H1 (cell line): ENCODE data around the gene IMPDH1. TPM values are rescaled to one million over a fixed set of nuclear protein-coding genes. Genes with fewer than 3 reads are reported as not detected.
A peak's percentile ranks its signal among the peaks of the same experiment; 100 is the strongest.

Experiments used
- CTCF ChIA-PET: fragments of 300-600 bp; sonication (Branson Sonifier 250); formaldehyde crosslinking; loops from one replicate; lab custom pipeline; 2021; ENCODE audit not compliant: partially characterized antibody; lab: Charles Lee
- POLR2A ChIA-PET: fragments of 300-600 bp; sonication (Branson Sonifier 250); formaldehyde crosslinking; loops from one replicate; lab custom pipeline; 2021; ENCODE audit warnings: inconsistent platforms; ENCODE audit not compliant: partially characterized antibody; lab: Charles Lee
- DNase-seq, 2 experiments: peaks; one replicate each; pipeline versions ENCODE4 v3.0.0 to v3.0.0-alpha.2; 2010 to 2022; ENCODE audit warnings: low spot score in 2 of 2, low read depth in 1 of 2, mixed read lengths in 1 of 2
- FAIRE-seq: peaks from 2 replicates; lab custom pipeline; 2011; peaks lifted over from hg19 to GRCh38; lab: Jason Lieb, UNC
- H2AFZ ChIP-seq: 2 replicates; pipeline ENCODE4 v1.8.1; 2012; ENCODE audit warnings: low read length, inconsistent platforms
- H2AK5ac ChIP-seq: 2 replicates; pipeline ENCODE4 v1.6.1; 2013; ENCODE audit warnings: low read depth, low read length
- H2BK120ac ChIP-seq: replicated peaks from 2 replicates; pipeline ENCODE3; 2013; ENCODE audit warnings: low read depth, low read length, inconsistent platforms
- H2BK12ac ChIP-seq: 2 replicates; pipeline ENCODE4 v1.6.1; 2013; ENCODE audit warnings: low read depth, low read length
- H2BK15ac ChIP-seq: 2 replicates; pipeline ENCODE4 v1.6.1; 2013; ENCODE audit warnings: low read length
- H2BK20ac ChIP-seq: 2 replicates; pipeline ENCODE4 v1.6.1; 2013; ENCODE audit warnings: low read length
- H2BK5ac ChIP-seq: 2 replicates; pipeline ENCODE4 v1.6.1; 2013; ENCODE audit warnings: low read depth, low read length
- H3K14ac ChIP-seq: 2 replicates; pipeline ENCODE4 v1.6.1; 2013; ENCODE audit warnings: inconsistent platforms; ENCODE audit not compliant: insufficient read length
- H3K18ac ChIP-seq: 2 replicates; pipeline ENCODE4 v1.6.1; 2013; ENCODE audit warnings: low read length; ENCODE audit errors: extremely low read depth
- H3K23ac ChIP-seq: 2 replicates; pipeline ENCODE4 v1.6.1; 2013; ENCODE audit warnings: inconsistent platforms; ENCODE audit not compliant: insufficient read length
- H3K23me2 ChIP-seq: 2 replicates; pipeline ENCODE4 v1.6.1; 2013; ENCODE audit warnings: low read depth, low read length
- H3K27ac ChIP-seq: 2 replicates; pipeline ENCODE4 v1.6.1; 2011; ENCODE audit warnings: low read depth, low read length, inconsistent platforms
- H3K27me3 ChIP-seq, 4 experiments: replicated peaks in 1 of 4; 1 replicate in 1 of 4; 2 replicates in 3 of 4; pipeline versions ENCODE4 v1.6.1 to v1.8.1; 2011 to 2013; ENCODE audit warnings: low read length in 3 of 4, mild to moderate bottlenecking in 3 of 4, inconsistent platforms in 2 of 4, mixed read lengths in 2 of 4, moderate library complexity in 1 of 4; ENCODE audit not compliant: control insufficient read depth in 3 of 4, insufficient read depth in 3 of 4; ENCODE audit errors: extremely low read depth in 1 of 4
- H3K36me3 ChIP-seq, 4 experiments: 2 replicates each; pipeline versions ENCODE4 v1.6.1 to v1.8.1; 2011 to 2013; ENCODE audit warnings: mild to moderate bottlenecking in 4 of 4, low read length in 3 of 4, moderate library complexity in 2 of 4, control low read depth in 1 of 4, inconsistent platforms in 1 of 4; ENCODE audit not compliant: insufficient read depth in 4 of 4, control insufficient read depth in 2 of 4
- H3K4ac ChIP-seq: replicated peaks from 2 replicates; pipeline ENCODE3; 2013; ENCODE audit warnings: low read length, low read depth, mixed read lengths, inconsistent platforms; ENCODE audit not compliant: insufficient read length
- H3K4me1 ChIP-seq, 4 experiments: replicated peaks in 1 of 4; 1 replicate in 1 of 4; 2 replicates in 3 of 4; pipeline versions ENCODE4 v1.6.1 to v1.8.1; 2011 to 2013; ENCODE audit warnings: low read length in 3 of 4, inconsistent platforms in 2 of 4, mixed read lengths in 1 of 4; ENCODE audit not compliant: insufficient read depth in 4 of 4, control insufficient read depth in 3 of 4
- H3K4me2 ChIP-seq, 2 experiments: 2 replicates each; pipeline versions ENCODE4 v1.6.1 to v1.8.1; 2011 to 2013; ENCODE audit warnings: low read depth in 2 of 2, low read length in 2 of 2, control low read depth in 1 of 2, inconsistent platforms in 1 of 2, mild to moderate bottlenecking in 1 of 2; ENCODE audit not compliant: insufficient read depth in 1 of 2
- H3K4me3 ChIP-seq, 4 experiments: fragments of 200-600, 300-600 bp in 1 of 4; sonication (generic), shearing (Covaris generic), sonication (Bioruptor Twin) in 1 of 4; 2 replicates each; pipeline versions ENCODE4 v1.5.1 to v1.8.1; 2011 to 2016; ENCODE audit warnings: low read length in 4 of 4, low read depth in 3 of 4, control low read depth in 2 of 4, inconsistent platforms in 2 of 4, mild to moderate bottlenecking in 2 of 4, mixed read lengths in 1 of 4, moderate library complexity in 1 of 4; ENCODE audit not compliant: insufficient read depth in 2 of 4; ENCODE audit errors: extremely low read depth in 1 of 4
- H3K56ac ChIP-seq: replicated peaks from 2 replicates; pipeline ENCODE3; 2013; ENCODE audit warnings: low read depth, mild to moderate bottlenecking, mixed read lengths, low read length, inconsistent platforms; ENCODE audit not compliant: insufficient read length
- H3K79me1 ChIP-seq: 2 replicates; pipeline ENCODE4 v1.6.1; 2013; ENCODE audit warnings: low read depth, low read length, control low read depth
- H3K79me2 ChIP-seq, 2 experiments: 2 replicates each; pipeline versions ENCODE4 v1.6.1 to v1.8.1; 2012 to 2013; ENCODE audit warnings: low read length in 2 of 2, mild to moderate bottlenecking in 2 of 2, inconsistent platforms in 1 of 2; ENCODE audit not compliant: insufficient read depth in 2 of 2, control insufficient read depth in 1 of 2
- H3K9ac ChIP-seq, 4 experiments: replicated peaks in 1 of 4; 1 replicate in 1 of 4; 2 replicates in 3 of 4; pipeline versions ENCODE4 v1.6.1 to v1.8.1; 2011 to 2013; ENCODE audit warnings: low read depth in 3 of 4, low read length in 3 of 4, control low read depth in 2 of 4, mild to moderate bottlenecking in 2 of 4, moderate library complexity in 2 of 4, inconsistent platforms in 1 of 4; ENCODE audit errors: extremely low read depth in 1 of 4
- H3K9me3 ChIP-seq, 2 experiments: 2 replicates each; pipeline versions ENCODE4 v1.6.1 to v1.8.1; 2012 to 2013; ENCODE audit warnings: mild to moderate bottlenecking in 2 of 2, moderate library complexity in 2 of 2, control low read depth in 1 of 2, inconsistent platforms in 1 of 2, low read depth in 1 of 2, low read length in 1 of 2, mixed read lengths in 1 of 2; ENCODE audit not compliant: insufficient read depth in 2 of 2
- H4K20me1 ChIP-seq, 2 experiments: replicated peaks in 1 of 2; 2 replicates each; pipeline versions ENCODE3 to v1.8.1; 2011 to 2013; ENCODE audit warnings: inconsistent platforms in 2 of 2, low read length in 2 of 2, mild to moderate bottlenecking in 1 of 2; ENCODE audit not compliant: insufficient read depth in 2 of 2, control insufficient read depth in 1 of 2
- H4K5ac ChIP-seq: 2 replicates; pipeline ENCODE4 v1.6.1; 2013; ENCODE audit warnings: low read length, low read depth, mixed read lengths, inconsistent platforms; ENCODE audit not compliant: insufficient read length
- H4K8ac ChIP-seq: 2 replicates; pipeline ENCODE4 v1.8.0; 2013; ENCODE audit warnings: mild to moderate bottlenecking, moderate library complexity, low read length, inconsistent platforms; ENCODE audit not compliant: insufficient read depth; ENCODE audit errors: extremely low read depth
- H4K91ac ChIP-seq: replicated peaks from 2 replicates; pipeline ENCODE3; 2013; ENCODE audit warnings: low read length, mixed read lengths, inconsistent platforms; ENCODE audit not compliant: insufficient read length
- BRCA1 ChIP-seq: IDR thresholded peaks from 2 replicates; pipeline ENCODE4 v1.6.1; 2012; ENCODE audit warnings: low read depth, low read length, improper control_type of control experiment
- CBX5 ChIP-seq: fragments of 300-800, 300-1000 bp; sonication (generic); IDR thresholded peaks from 2 replicates; pipeline ENCODE4 v1.7.1; 2016; ENCODE audit warnings: antibody characterized with exemption, low read length, low read depth
- E2F6 ChIP-seq: IDR thresholded peaks from 2 replicates; pipeline ENCODE4 v1.6.1; 2012; ENCODE audit warnings: inconsistent platforms
- EGR1 ChIP-seq: IDR thresholded peaks from 2 replicates; pipeline ENCODE4 v1.6.1; 2011; ENCODE audit warnings: low read depth, low read length, borderline replicate concordance
- EZH2 ChIP-seq: fragments of 200-600 bp; sonication (generic); IDR thresholded peaks from 2 replicates; pipeline ENCODE4 v1.7.1; 2012; ENCODE audit warnings: low read depth, mild to moderate bottlenecking, moderate library complexity, low read length, inconsistent platforms; ENCODE audit not compliant: severe bottlenecking
- KDM1A ChIP-seq: fragments of 200-600, 300-600 bp; sonication (generic); IDR thresholded peaks from 2 replicates; pipeline ENCODE4 v1.7.1; 2016; ENCODE audit warnings: mild to moderate bottlenecking, low read length, borderline replicate concordance
- RNF2 ChIP-seq: fragments of 200-900, 300-1000 bp; sonication (generic); IDR thresholded peaks from 2 replicates; pipeline ENCODE4 v1.7.1; 2016; ENCODE audit warnings: borderline replicate concordance, low read depth, mild to moderate bottlenecking, antibody characterized with exemption, low read length; ENCODE audit not compliant: poor library complexity, severe bottlenecking; ENCODE audit errors: missing control alignments
- RXRA ChIP-seq: IDR thresholded peaks from 2 replicates; pipeline ENCODE4 v1.6.1; 2011; ENCODE audit warnings: low read depth, mild to moderate bottlenecking, low read length, moderate library complexity; ENCODE audit not compliant: insufficient read depth
- SIN3A ChIP-seq, 2 experiments: IDR thresholded peaks in 1 of 2; conservative IDR thresholded peaks in 1 of 2; 2 replicates each; pipeline ENCODE4 v1.6.1; 2011 to 2012; ENCODE audit warnings: low read length in 2 of 2, improper control_type of control experiment in 1 of 2, low read depth in 1 of 2, mild to moderate bottlenecking in 1 of 2
- SIRT6 ChIP-seq: IDR thresholded peaks from one replicate; pipeline ENCODE4 v1.7.1; 2012; ENCODE audit warnings: low read length, inconsistent platforms
- SP1 ChIP-seq: IDR thresholded peaks from 2 replicates; pipeline ENCODE4 v1.6.1; 2011; ENCODE audit warnings: low read depth, low read length
- TAF7 ChIP-seq: optimal IDR thresholded peaks from 2 replicates; pipeline ENCODE3; 2011; ENCODE audit warnings: low read depth, mild to moderate bottlenecking, inconsistent platforms, low read length, moderate library complexity, borderline replicate concordance
- WGBS, 2 experiments: shearing (Covaris generic) in 1 of 2; methylation state at CpG; one replicate each; pipeline versions ENCODE4 v1.1.6 to v1.1.7; 2013 to 2015; ENCODE audit warnings: low lambda C conversion rate in 2 of 2, mixed read lengths in 2 of 2, inconsistent platforms in 1 of 2, low coverage in 1 of 2, missing lambda C conversion rate in 1 of 2; ENCODE audit not compliant: insufficient replicate concordance in 2 of 2, insufficient coverage in 1 of 2, insufficient read length in 1 of 2; ENCODE audit errors: extremely low coverage in 1 of 2, missing lambda C conversion rate in 1 of 2; 5-methylcytosine and 5-hydroxymethylcytosine counted together
- polyA plus RNA-seq, 7 experiments: library from polyadenylated mRNA; depleted of rRNA in 3 of 7; stranded (reverse) in 5 of 7; unstranded in 2 of 7; fragments of >200 nt in 5 of 7; fragments of 200-250 nt in 2 of 7; gene quantifications; 1 replicate in 5 of 7; 2 replicates in 1 of 7; 4 replicates in 1 of 7; pipeline versions ENCODE4 v1.2.1 to v1.2.3, GENCODE V29; 2011 to 2013; ENCODE audit warnings: missing spikeins in 2 of 7, mixed read lengths in 2 of 7
- total RNA-seq: library from RNA; stranded (reverse); fragmentation: NEBNext Ultra II Directional; extraction: Animal tissue kit (Norgen Biotek cat#: 25700); gene quantifications from 2 replicates; pipeline ENCODE4 v1.2.1, GENCODE V29; 2021

IMPDH1 gene
- total and polyA plus RNA-seq, 2 of the 8 experiments (the other 6 are each of a cell fraction or from before 2014, with no cell fraction given), result 45.8 TPM

GRCh38 chr7:128447941-128448564 lies 38.3 kb upstream of the IMPDH1 start:
- 60% methylated on average over 4 of the region's 4 CpGs; no CpG with 5 or more reads in 1 of the 2 experiments for WGBS, 2 experiments
- DNase-seq, result no peak
- no peak overlapping the region for H3K4ac ChIP-seq
- no peaks in the 10 kb centered on the region for H4K20me1 ChIP-seq
- H4K8ac ChIP-seq, result no peak overlapping the region
- H3K23ac ChIP-seq, result no peak overlapping the region
- H2BK120ac ChIP-seq, result no peak overlapping the region
- H3K27me3 ChIP-seq, result no peaks in the 10 kb centered on the region
- H2BK12ac ChIP-seq, result 0 out of 2 replicates have a peak overlapping the region, but pooled peaks have one; percentile 3
- CTCF ChIA-PET, result interaction anchor here (1.4 to 14.1 kb wide), 5 partner anchors 13 to 50 kb away, joined by 4 to 258 read pairs (median 8); no protein-coding TSS in a partner anchor
- no peak overlapping the region for H3K9ac ChIP-seq
- H3K14ac ChIP-seq, result no peak overlapping the region
- no peaks in the 10 kb centered on the region for H3K36me3 ChIP-seq
- H3K56ac ChIP-seq, result no peak overlapping the region
- no peak overlapping the region for H2BK15ac ChIP-seq
- no peak overlapping the region for H2AFZ ChIP-seq
- no peak overlapping the region for H3K18ac ChIP-seq
- POLR2A ChIA-PET, result interaction anchor here (0.6 to 0.9 kb wide), 2 partner anchors 43 to 45 kb away, joined by 3 read pairs; no protein-coding TSS in a partner anchor
- no peak overlapping the region for H2BK5ac ChIP-seq
- FAIRE-seq, result no peak
- H3K9me3 ChIP-seq, result no peaks in the 10 kb centered on the region
- no peaks in the 10 kb centered on the region for H3K4me1 ChIP-seq
- no peak overlapping the region for H2BK20ac ChIP-seq
- H4K5ac ChIP-seq, result no peak overlapping the region
- no peak overlapping the region for H4K91ac ChIP-seq
- H3K79me1 ChIP-seq, result no peaks in the 10 kb centered on the region
- H3K23me2 ChIP-seq, result no peaks in the 10 kb centered on the region; the same call in 1 of the 2 replicates
- H2AK5ac ChIP-seq, result no peak overlapping the region
- H3K27ac ChIP-seq, result no peak overlapping the region
- no peak overlapping the region for H3K4me3 ChIP-seq
- H3K79me2 ChIP-seq, result no peaks in the 10 kb centered on the region
- no peak overlapping the region for H3K4me2 ChIP-seq
- no peak for TF ChIP-seq CBX5
- TF ChIP-seq E2F6, result no peak
- no peak for TF ChIP-seq SP1
- TF ChIP-seq RXRA, result no peak
- no peak for TF ChIP-seq SIRT6
- no peak for TF ChIP-seq EZH2
- no peak for TF ChIP-seq BRCA1
- no peak for TF ChIP-seq RNF2
- no peak for TF ChIP-seq TAF7
- TF ChIP-seq KDM1A, result no peak
- no peak for TF ChIP-seq SIN3A (conservative IDR thresholded peaks at IDR 0.05 in 1 of 2, IDR thresholded peaks at IDR 0.05 in 1 of 2; ENCODE audit: low read depth in 1 of 2, low read length in 2 of 2)
- TF ChIP-seq EGR1, result no peak
